ENCODE data around the gene C18orf54. TPM values are rescaled to one million over a fixed set of nuclear protein-coding genes. Genes with fewer than 3 reads are reported as not detected.

The C18orf54 gene
- total RNA-seq, 2 donors from 2014 or later: 2.9 to 6.1 TPM

DNA sequence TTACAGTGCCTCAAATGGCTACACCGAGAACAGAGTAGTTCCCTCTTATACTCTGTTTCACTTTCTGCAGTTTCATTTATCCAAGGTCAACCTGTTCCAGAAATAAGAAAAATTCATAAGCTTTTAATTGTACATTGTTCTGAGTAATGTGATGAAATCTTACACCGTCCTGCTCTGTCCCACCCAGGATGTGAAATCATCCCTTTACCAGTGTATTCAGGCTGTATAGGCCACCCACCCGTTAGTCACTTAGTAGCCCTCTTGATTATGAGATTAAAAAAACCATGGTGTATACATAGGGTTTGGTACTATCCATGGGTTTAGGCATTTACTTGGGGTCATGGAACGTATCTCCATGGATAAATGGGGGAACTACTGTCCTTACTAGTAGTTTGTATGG, 29.9 kb upstream of the C18orf54 start:
- TF ChIP-seq, protein P1, sequence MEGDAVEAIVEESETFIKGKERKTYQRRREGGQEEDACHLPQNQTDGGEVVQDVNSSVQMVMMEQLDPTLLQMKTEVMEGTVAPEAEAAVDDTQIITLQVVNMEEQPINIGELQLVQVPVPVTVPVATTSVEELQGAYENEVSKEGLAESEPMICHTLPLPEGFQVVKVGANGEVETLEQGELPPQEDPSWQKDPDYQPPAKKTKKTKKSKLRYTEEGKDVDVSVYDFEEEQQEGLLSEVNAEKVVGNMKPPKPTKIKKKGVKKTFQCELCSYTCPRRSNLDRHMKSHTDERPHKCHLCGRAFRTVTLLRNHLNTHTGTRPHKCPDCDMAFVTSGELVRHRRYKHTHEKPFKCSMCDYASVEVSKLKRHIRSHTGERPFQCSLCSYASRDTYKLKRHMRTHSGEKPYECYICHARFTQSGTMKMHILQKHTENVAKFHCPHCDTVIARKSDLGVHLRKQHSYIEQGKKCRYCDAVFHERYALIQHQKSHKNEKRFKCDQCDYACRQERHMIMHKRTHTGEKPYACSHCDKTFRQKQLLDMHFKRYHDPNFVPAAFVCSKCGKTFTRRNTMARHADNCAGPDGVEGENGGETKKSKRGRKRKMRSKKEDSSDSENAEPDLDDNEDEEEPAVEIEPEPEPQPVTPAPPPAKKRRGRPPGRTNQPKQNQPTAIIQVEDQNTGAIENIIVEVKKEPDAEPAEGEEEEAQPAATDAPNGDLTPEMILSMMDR (IDR thresholded peaks at IDR 0.05): no peak
- H3K27me3 ChIP-seq: no peaks in the 10 kb centered on the region
- no peak overlapping the region for H3K9ac ChIP-seq (ENCODE audit: low read depth in 2 of 2, low read length in 2 of 2)
- H3K4me1 ChIP-seq: no peaks in the 10 kb centered on the region
- no peaks in the 10 kb centered on the region for H3K9me3 ChIP-seq
- no peak overlapping the region for H3K4me3 ChIP-seq
- no peak overlapping the region for H3K27ac ChIP-seq
- DNase-seq: no peak
- intact Hi-C loops (cut with DNase I): no loop called here
- no peaks in the 10 kb centered on the region for H3K36me3 ChIP-seq

DNA sequence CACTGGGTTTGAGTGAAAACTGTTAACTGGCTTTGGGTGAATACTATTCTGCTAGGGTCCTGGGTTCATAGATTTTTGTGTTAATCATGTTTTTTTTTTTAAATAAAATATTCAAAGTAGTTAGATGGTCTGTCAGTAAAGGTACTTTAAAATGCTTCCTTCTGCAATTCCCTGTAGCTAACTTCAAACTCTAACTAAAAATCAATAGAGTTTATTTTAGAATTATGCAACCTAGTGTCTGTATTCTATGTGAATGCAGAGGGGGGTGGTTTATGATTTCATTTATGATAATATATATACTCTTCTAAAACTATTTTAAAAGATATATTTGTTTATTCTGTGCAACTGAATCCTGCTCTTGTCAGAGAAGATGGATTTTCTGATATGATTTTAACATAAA, 27.9 kb upstream of the C18orf54 start:
- no peak for DNase-seq
- H3K9ac ChIP-seq (ENCODE audit: low read depth in 2 of 2, low read length in 2 of 2): no peak overlapping the region
- no peaks in the 10 kb centered on the region for H3K4me1 ChIP-seq
- intact Hi-C loops (cut with DNase I): no loop called here
- H3K36me3 ChIP-seq: no peaks in the 10 kb centered on the region
- no peak overlapping the region for H3K4me3 ChIP-seq
- H3K9me3 ChIP-seq: no peaks in the 10 kb centered on the region
- H3K27me3 ChIP-seq: no peaks in the 10 kb centered on the region
- TF ChIP-seq, protein P1 (IDR thresholded peaks at IDR 0.05): no peak
- no peak overlapping the region for H3K27ac ChIP-seq

DNA sequence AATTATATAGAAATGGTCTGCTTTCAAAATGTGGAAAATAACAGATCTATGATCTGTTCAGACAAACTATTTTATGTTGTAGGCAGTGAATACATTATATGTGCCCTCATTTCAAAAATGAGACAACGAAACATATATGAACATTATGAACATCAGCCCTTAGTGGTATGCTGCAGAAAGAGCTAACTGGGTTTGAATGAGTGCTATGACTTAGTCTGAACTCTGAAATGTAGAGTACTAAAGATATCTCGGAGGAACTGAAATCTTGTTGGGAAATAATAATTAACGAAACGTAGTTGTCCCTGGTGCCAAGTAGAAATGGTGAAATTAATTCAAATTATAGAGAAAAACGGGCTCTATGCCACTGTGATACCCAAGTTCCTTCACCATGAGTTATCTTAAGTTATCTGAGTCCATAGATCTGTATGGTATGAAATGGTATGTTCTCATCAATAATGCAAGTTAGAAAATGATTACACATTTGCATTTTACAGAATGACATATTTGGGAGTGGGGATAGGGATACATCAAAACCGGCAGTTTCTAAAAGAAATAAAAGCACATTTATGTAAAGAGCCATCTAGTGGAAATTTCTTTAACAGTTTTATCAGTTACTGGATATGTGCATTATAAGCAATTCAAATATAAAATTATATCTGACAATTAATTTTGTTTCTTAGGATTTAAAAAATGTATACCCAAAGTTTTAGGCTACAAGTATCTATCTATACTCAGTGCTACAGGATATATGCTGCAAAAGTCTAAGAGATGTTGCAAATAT, 26.7 kb upstream of the C18orf54 start:
- TF ChIP-seq, protein P1 (IDR thresholded peaks at IDR 0.05): no peak
- H3K4me3 ChIP-seq: no peak overlapping the region
- DNase-seq: no peak
- H3K27me3 ChIP-seq: no peaks in the 10 kb centered on the region
- H3K9me3 ChIP-seq: no peaks in the 10 kb centered on the region
- intact Hi-C loops (cut with DNase I): no loop called here
- no peaks in the 10 kb centered on the region for H3K4me1 ChIP-seq
- H3K27ac ChIP-seq: no peak overlapping the region
- H3K36me3 ChIP-seq: no peaks in the 10 kb centered on the region
- no peak overlapping the region for H3K9ac ChIP-seq (ENCODE audit: low read depth in 2 of 2, low read length in 2 of 2)

DNA sequence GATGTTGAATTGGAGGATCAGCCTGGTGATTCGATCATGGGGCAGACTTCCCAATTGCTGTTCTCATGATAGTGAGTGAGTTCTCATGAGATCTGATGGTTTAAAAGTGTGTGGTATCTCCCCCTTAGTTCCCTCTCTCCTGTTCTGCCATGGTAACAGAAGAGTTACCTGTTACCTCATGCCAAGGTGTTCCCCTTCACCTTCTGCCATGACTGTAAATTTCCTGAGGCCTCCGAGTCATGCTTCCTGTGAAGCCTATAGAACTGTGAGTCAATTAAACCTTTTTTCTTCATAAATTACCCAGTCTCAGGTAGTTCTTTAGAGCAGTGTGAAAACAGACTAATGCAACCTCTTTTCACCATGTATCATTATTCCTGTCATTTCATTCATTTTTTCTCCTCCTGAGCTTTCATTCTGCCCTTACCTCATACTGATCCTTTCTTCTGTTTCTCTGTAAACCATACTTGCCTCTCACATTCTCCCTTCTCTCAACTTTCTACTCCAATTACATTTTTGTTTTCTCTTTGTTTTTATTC, 22.0 kb upstream of the C18orf54 start:
- intact Hi-C loops (cut with DNase I): no loop called here
- H3K36me3 ChIP-seq: no peaks in the 10 kb centered on the region

DNA sequence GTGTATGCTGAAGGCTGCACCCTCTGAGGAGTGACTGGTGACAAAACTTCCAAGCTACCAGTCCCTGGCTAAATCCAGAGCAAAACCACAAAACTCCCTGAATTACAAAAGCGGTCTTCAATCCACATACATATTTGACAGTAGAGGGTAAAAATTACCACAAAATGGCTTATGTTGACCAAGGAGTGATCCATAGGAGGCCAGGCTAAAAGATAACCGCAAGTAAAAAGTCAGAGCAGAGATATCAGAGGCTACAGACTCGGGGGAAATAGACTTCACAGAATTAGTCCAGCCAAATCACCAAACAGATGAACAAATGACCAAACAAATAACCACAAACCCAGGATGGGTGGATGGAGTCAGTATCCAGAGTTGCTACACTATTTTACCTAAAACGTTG, 19.5 kb upstream of the C18orf54 start:
- no peaks in the 10 kb centered on the region for H3K36me3 ChIP-seq
- no peak overlapping the region for H3K27ac ChIP-seq
- no peaks in the 10 kb centered on the region for H3K4me1 ChIP-seq
- no peak for DNase-seq
- intact Hi-C loops (cut with DNase I): no loop called here
- no peaks in the 10 kb centered on the region for H3K9me3 ChIP-seq
- TF ChIP-seq, protein P1 (IDR thresholded peaks at IDR 0.05): no peak
- no peak overlapping the region for H3K9ac ChIP-seq (ENCODE audit: low read depth in 2 of 2, low read length in 2 of 2)
- H3K27me3 ChIP-seq: no peaks in the 10 kb centered on the region
- H3K4me3 ChIP-seq: no peak overlapping the region

More for the DNA sequence above, 22.0 kb upstream of the C18orf54 start:
- Histone ChIP-seq H3K9ac (ENCODE audit: low read depth in 2 of 2, low read length in 2 of 2) (no peak overlapping the region), H3K27me3 (no peaks in the 10 kb centered on the region), H3K27ac (no peak overlapping the region), H3K4me3 (no peak overlapping the region), H3K4me1 (no peaks in the 10 kb centered on the region), H3K9me3 (no peaks in the 10 kb centered on the region)
- DNase-seq: no peak
- TF ChIP-seq, protein P1 (IDR thresholded peaks at IDR 0.05): no peak

Measured in colonic mucosa (tissue), 4 donors.